ENCODE measurements around the gene ZFP90.

GRCh38 chr16:68509381-68509780 lies 29.7 kb upstream of the ZFP90 start:
- TF ChIP-seq CTCF (IDR thresholded peaks at IDR 0.05) (no peak), POLR2A (IDR thresholded peaks at IDR 0.05) (no peak)

Data from heart left ventricle (tissue), 13 donors.